NCI-H128 (cell line): ENCODE measurements around the gene UQCRQ.

Experiments used
- DNase-seq: peaks from one replicate; lab custom pipeline; 2025; ENCODE audit not compliant: unreplicated experiment; lab: John Stamatoyannopoulos, UW

Gene UQCRQ

GRCh38 chr5:132905938-132906337 is 39.5 kb downstream of the UQCRQ start:
- no peak for DNase-seq

- DNase-seq, result no peak
Measured at GRCh38 chr5:132907161-132907560, 40.7 kb downstream of the UQCRQ start.

- DNase-seq, result no peak
Measured at GRCh38 chr5:132909702-132910101, 43.3 kb downstream of the UQCRQ start.

- no peak for DNase-seq
Measured at GRCh38 chr5:132915681-132916080, 49.2 kb downstream of the UQCRQ start.

- no peak for DNase-seq
Measured at GRCh38 chr5:132916086-132916485, 49.6 kb downstream of the UQCRQ start.
